ENCODE data around the gene CCDC102A. TPM values are rescaled to one million over a fixed set of nuclear protein-coding genes. Genes with fewer than 3 reads are reported as not detected.

Gene CCDC102A
- total RNA-seq, 1 donor: 30.4 TPM

- no peak for DNase-seq (ENCODE audit: low read depth in 2 of 3, low spot score in 2 of 3)
These were observed 10.6 kb downstream of the CCDC102A start for GRCh38 chr16:57525761-57526160.

DNA sequence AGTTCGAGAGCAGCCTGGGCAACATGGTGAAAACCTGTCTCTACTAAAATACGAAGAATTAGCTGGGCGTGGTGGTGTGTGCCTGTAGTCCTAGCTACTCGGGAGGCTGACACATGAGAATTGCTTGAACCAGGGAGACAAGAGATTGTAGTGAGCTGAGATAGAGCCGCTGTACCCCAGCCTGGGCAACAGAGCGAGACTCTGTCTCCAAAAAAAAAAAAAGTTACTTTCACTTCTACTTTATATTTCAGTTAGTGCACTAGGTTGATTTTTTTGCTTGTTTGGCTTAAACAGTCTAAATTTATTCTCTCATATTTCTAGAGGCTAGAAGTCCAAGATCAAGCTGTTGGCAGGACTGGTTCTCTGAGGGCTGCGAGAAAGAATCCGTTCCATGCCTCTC, 13.4 kb downstream of the CCDC102A start:
- DNase-seq (ENCODE audit: low read depth in 2 of 3, low spot score in 2 of 3): no peak

DNA sequence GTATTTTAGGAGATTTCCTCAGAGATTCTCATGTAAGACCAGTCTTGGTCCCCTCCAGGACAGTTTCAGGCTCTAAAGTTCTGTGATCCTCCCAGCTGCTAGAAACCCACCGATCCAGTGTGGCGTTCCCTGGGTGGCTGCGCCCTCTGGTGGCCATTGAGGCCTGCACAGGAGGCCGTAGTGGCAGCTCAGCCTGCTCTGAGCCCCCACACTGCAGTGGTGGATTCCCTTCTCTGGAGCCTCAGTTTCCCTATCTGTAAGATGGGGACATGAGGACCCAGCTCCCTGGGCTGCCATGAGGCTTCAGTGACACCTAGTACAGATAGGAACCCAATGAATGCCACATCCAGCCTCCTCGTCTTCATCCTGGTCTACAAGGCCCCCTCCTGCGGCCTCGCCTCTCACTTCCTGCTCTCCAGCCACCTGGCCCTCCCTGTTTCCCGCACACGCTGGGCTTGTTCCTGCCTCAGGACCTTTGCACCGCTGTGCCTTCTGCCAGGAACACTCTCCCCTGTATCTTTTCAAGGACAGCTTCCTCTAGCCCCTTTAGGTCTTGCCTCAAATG, 16.5 kb downstream of the CCDC102A start:
- DNase-seq (ENCODE audit: low read depth in 2 of 3, low spot score in 2 of 3): peak; percentile 62 to 85 (median 78)

DNA sequence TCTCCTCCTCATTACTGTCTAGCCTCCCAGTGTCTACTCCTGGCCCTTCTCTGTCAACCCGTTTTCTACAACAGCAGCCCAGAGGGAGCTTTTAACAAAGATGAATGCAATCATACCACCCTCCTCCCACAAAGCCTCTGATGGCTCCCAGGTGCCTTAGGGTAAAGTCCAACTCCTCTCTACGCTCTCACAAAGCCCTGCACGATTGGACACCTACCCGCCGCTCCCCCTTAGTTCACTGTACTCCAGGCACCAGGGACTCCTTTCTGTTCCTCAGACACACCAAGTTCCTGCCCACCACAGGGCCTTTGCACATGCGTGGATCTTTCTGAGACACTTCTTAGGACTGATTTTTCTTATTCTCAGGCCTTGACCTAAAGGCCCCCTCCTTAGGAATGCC, 17.4 kb downstream of the CCDC102A start:
- DNase-seq (ENCODE audit: low read depth in 2 of 3, low spot score in 2 of 3): no peak

- no peak for DNase-seq (ENCODE audit: low read depth in 2 of 3, low spot score in 2 of 3)
These were observed 17.9 kb downstream of the CCDC102A start for GRCh38 chr16:57518520-57518919.

- no peak for DNase-seq (ENCODE audit: low read depth in 2 of 3, low spot score in 2 of 3)
These were observed 18.7 kb downstream of the CCDC102A start for GRCh38 chr16:57517397-57518367.

- DNase-seq (ENCODE audit: low read depth in 2 of 3, low spot score in 2 of 3): no peak
These were observed 19.6 kb downstream of the CCDC102A start for GRCh38 chr16:57516773-57517172.

- DNase-seq (ENCODE audit: low read depth in 2 of 3, low spot score in 2 of 3): no peak
These were observed 20.1 kb downstream of the CCDC102A start for GRCh38 chr16:57516176-57516725.

DNA sequence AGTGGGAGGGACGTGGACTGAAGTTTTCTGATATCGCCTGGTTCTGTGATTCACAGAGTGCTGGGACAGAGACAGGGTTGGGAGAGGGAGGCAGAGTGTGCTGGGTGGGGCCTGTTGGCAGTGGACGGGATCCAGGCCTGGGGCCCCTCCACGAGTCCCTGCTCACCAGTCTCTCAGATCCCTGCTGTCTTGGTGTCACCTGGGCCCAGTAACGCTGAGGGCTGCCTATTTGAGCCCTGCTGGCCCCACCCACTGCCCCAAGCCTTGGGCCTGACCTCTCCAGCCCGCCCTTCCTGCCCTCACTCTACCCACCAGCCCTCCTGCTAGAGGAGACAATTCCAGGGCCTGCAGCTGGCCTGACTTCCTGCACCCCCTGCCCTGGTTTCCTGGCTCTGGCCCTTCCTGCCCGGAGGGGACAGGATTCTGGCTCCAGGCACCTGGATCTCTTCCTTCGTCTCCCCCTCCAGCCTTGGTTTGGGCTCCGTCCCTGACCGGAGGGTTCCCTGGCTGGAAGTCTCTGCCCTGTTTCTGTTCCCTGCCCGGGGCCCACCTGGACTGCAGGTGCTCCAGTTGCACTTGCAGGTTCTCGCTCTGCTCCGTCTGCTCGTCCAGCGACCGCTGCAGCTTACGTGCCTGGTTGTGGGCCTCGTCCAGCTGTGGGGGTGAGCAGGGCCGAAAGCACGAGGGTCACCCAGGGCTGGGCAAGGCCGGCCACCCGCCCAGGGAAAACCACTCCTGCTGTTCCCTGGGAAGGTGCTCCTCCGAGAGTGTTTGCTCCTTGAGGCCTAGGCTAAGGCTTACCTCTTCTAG, 21.4 kb downstream of the CCDC102A start:
- DNase-seq (ENCODE audit: low read depth in 2 of 3, low spot score in 2 of 3): no peak

GRCh38 chr16:57514371-57514770, 22.0 kb downstream of the CCDC102A start:
- no peak for DNase-seq (ENCODE audit: low read depth in 2 of 3, low spot score in 2 of 3)

DNA sequence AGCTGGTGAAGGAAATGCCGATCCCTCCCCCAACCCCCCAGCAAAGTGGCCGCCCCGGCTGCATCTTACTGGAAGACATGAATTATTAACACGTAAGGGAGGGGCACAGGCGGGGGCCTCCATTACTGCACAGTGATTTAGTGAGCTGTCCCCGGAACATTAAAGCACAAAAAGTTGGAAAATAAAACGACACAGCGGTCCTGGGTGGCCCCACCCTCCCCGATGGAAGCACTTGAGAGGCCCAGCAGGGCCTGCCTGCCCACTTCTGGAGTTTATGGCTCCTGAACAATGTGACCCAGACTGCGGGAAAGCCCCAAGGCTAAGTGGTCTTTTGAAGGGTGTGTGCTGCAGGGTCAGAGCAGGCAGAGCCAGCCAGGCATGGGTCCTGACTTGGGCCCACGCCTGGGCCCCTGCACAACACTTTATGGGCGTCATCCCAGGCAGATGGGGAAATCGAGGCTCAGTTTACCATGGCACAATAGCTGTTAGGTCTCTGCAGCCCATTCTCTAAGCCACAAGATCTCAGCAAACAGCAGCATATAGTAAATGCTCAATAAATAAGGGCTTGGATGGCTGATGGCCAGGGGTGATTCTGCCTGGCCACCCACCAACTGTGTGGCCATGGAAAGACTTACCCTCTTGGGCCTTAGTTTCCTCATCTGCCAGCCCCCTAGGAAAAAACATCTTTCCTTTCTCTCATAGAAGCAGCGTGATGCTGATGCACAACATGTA, 22.8 kb downstream of the CCDC102A start:
- DNase-seq (ENCODE audit: low read depth in 2 of 3, low spot score in 2 of 3): no peak

GRCh38 chr16:57512296-57513001, 23.9 kb downstream of the CCDC102A start:
- DNase-seq (ENCODE audit: low read depth in 2 of 3, low spot score in 2 of 3): no peak

DNA sequence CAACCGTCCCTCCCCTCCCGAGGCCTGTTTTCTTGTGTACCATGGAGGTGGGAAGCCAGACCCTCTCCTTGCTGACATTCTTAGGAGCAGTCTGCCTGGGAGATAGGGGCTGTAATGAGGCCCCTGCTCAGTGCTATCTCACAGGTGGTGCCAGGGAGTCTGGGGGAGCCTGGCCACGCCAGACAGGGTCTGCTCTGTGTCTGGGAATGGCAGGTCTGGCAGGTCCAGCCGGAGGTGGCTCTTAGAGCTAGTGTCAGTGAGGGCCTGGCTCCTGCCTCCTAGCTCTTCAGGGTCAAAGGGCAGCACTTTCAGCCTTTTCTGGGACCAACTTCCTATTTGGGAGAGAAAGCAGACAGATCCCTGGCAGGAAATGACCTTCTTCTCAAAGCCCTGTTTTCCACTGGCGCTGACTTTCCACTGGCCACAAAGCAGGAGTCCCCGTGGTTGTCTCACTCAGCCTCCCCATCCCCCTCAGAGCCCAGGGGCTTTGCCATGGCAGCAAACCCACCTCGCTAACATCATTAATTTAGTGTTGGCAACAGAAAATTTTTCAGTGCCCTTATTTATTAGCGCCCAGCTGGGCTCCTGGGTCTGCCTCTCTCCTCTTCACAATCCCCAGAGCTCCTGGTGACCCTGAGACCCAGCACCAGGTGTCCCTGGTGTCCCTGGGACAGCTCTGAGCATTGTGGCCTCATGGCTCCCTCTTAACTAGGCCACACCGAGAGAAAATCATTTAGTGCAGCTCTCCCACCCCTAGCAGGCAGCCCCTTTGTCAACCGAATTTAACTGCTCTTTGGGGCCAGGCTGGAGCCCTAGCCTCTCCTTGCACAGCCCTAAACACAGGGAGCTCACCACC, 26.1 kb downstream of the CCDC102A start:
- DNase-seq (ENCODE audit: low read depth in 2 of 3, low spot score in 2 of 3): no peak

GRCh38 chr16:57509231-57509923, 27.0 kb downstream of the CCDC102A start:
- no peak for DNase-seq (ENCODE audit: low read depth in 2 of 3, low spot score in 2 of 3)

- no peak for DNase-seq (ENCODE audit: low read depth in 2 of 3, low spot score in 2 of 3)
These were observed 28.3 kb downstream of the CCDC102A start for GRCh38 chr16:57508035-57508425.

GRCh38 chr16:57507136-57508034, 29.0 kb downstream of the CCDC102A start:
- DNase-seq (ENCODE audit: low read depth in 2 of 3, low spot score in 2 of 3): no peak

DNA sequence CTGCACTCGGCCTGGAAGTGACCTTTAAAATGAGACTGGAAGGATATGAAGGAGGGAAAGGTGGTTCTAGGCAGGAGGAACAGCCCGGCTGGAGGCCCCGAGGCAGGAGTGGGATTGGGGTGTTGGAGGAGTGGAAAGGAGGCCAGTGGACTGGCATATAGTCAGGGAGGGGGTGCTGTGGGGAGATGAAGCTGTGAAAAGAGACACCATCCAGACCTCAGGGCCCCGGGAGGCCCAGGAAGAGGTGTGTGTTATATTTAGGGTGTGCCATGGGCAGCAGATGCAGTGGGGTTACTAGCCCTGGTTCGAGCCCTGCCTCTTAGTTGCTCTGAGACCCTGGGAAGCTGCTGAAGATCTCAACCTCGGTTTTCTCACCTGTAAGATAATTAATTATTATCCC, 31.2 kb downstream of the CCDC102A start:
- no peak for DNase-seq (ENCODE audit: low read depth in 2 of 3, low spot score in 2 of 3)

Measured in hematopoietic multipotent progenitor cell (in vitro differentiated cells).